ENCODE data around the gene PADI3.

- TF ChIP-seq EP300 (IDR thresholded peaks at IDR 0.05; ENCODE audit: borderline replicate concordance) (peak; percentile 83), CREB1 (IDR thresholded peaks at IDR 0.05; ENCODE audit: low read depth) (no peak), MAX (IDR thresholded peaks at IDR 0.05) (no peak), NFIC (IDR thresholded peaks at IDR 0.05) (peak; percentile 94), TEAD4 (IDR thresholded peaks at IDR 0.05) (peak; percentile 53; the same call in 1 of the 2 replicates), REST (IDR thresholded peaks at IDR 0.05; ENCODE audit: low read depth) (no peak), EGR1 (IDR thresholded peaks at IDR 0.05) (no peak), YY1 (IDR thresholded peaks at IDR 0.05; ENCODE audit: low read depth) (no peak), RAD21 (IDR thresholded peaks at IDR 0.05; ENCODE audit: low read depth) (peak; percentile 39; the same call in 1 of the 2 replicates), ZBTB7A (IDR thresholded peaks at IDR 0.05; ENCODE audit: low read depth) (no peak), FOXM1 (IDR thresholded peaks at IDR 0.05; ENCODE audit: borderline replicate concordance, low read depth) (no peak)
Measured at GRCh38 chr1:17276568-17276967, 27.7 kb downstream of the PADI3 start.
